HepG2 (cell line): ENCODE data around the gene PACS1. TPM values are rescaled to one million over a fixed set of nuclear protein-coding genes. Genes with fewer than 3 reads are reported as not detected.

Experiments
- EEA1 ChIP-seq: sonication (generic); formaldehyde crosslinking; IDR thresholded peaks from 2 replicates; pipeline ENCODE4 v1.5.1; 2020; ENCODE audit warnings: mild to moderate bottlenecking, missing genetic modification reagents, borderline replicate concordance
- ETV5 ChIP-seq: IDR thresholded peaks from 2 replicates; pipeline ENCODE4 v1.6.1; 2018; ENCODE audit warnings: missing biosample characterization, missing genetic modification reagents, inconsistent platforms, borderline replicate concordance
- GABPB1 ChIP-seq: IDR thresholded peaks from 2 replicates; pipeline ENCODE4 v1.6.1; 2016; ENCODE audit warnings: mild to moderate bottlenecking, missing genetic modification reagents, moderate library complexity, missing compliant biosample characterization
- HNRNPLL ChIP-seq: fragments of 200-400 bp; formaldehyde crosslinking; IDR thresholded peaks from 2 replicates; pipeline ENCODE4 v1.6.1; 2017; ENCODE audit warnings: mild to moderate bottlenecking, low read depth, low read length; ENCODE audit not compliant: poor library complexity, severe bottlenecking
- IRF2 ChIP-seq: IDR thresholded peaks from 2 replicates; pipeline ENCODE4 v1.6.1; 2018; ENCODE audit warnings: missing genetic modification reagents, missing compliant biosample characterization
- KDM2A ChIP-seq: sonication (generic); formaldehyde crosslinking; IDR thresholded peaks from 2 replicates; pipeline ENCODE4 v1.4.0; 2020; ENCODE audit warnings: low read depth, missing genetic modification reagents, borderline replicate concordance
- MIER3 ChIP-seq: IDR thresholded peaks from 2 replicates; pipeline ENCODE4 v1.6.1; 2016; ENCODE audit warnings: missing compliant biosample characterization, borderline replicate concordance
- MZF1 ChIP-seq: sonication (generic); formaldehyde crosslinking; IDR thresholded peaks from 2 replicates; pipeline ENCODE4 v1.8.1; 2023; ENCODE audit warnings: mild to moderate bottlenecking, missing genetic modification reagents, borderline replicate concordance
- NCOA1 ChIP-seq: sonication (generic); formaldehyde crosslinking; IDR thresholded peaks from 2 replicates; pipeline ENCODE4 v1.9.0; 2021; ENCODE audit warnings: missing genetic modification reagents
- PHF5A ChIP-seq: IDR thresholded peaks from one replicate; pipeline ENCODE4 v1.6.1; 2018; ENCODE audit warnings: low read depth, missing genetic modification reagents; ENCODE audit not compliant: unreplicated experiment
- PLRG1 ChIP-seq: fragments of 450-650 bp; conservative IDR thresholded peaks from 2 replicates; pipeline ENCODE4 v1.6.1; 2016
- RELA ChIP-seq: sonication (generic); formaldehyde crosslinking; IDR thresholded peaks from 2 replicates; pipeline ENCODE4 v1.4.0; 2020; ENCODE audit warnings: missing genetic modification reagents
- RFX5 ChIP-seq: IDR thresholded peaks from 2 replicates; pipeline ENCODE4 v1.6.1; 2011; ENCODE audit warnings: low read depth, low read length, improper control_type of control experiment
- SIN3A ChIP-seq: IDR thresholded peaks from 2 replicates; pipeline ENCODE4 v1.6.1; 2011; ENCODE audit warnings: low read depth, mild to moderate bottlenecking, control low read depth, low read length, borderline replicate concordance
- SYNCRIP ChIP-seq: fragments of 200-400 bp; formaldehyde crosslinking; IDR thresholded peaks from 2 replicates; pipeline ENCODE4 v1.6.1; 2018; ENCODE audit warnings: mild to moderate bottlenecking, low read depth, low read length; ENCODE audit not compliant: insufficient read depth
- TAF15 ChIP-seq: fragments of 200-400 bp; formaldehyde crosslinking; IDR thresholded peaks from one replicate; pipeline ENCODE4 v1.6.1; 2018; ENCODE audit warnings: mild to moderate bottlenecking, low read depth, low read length; ENCODE audit not compliant: poor library complexity, severe bottlenecking
- TOPORS ChIP-seq: sonication (generic); formaldehyde crosslinking; IDR thresholded peaks from 2 replicates; pipeline ENCODE4 v1.8.0; 2023; ENCODE audit warnings: mild to moderate bottlenecking, missing genetic modification reagents
- TRIM24 ChIP-seq: sonication (generic); formaldehyde crosslinking; IDR thresholded peaks from 2 replicates; pipeline ENCODE4 v1.8.0; 2022; ENCODE audit warnings: mild to moderate bottlenecking, missing genetic modification reagents
- WIZ ChIP-seq: sonication (generic); formaldehyde crosslinking; IDR thresholded peaks from 2 replicates; pipeline ENCODE4 v1.5.1; 2020; ENCODE audit warnings: mild to moderate bottlenecking, missing genetic modification reagents
- ZNF256 ChIP-seq: sonication (generic); formaldehyde crosslinking; conservative IDR thresholded peaks from 2 replicates; pipeline ENCODE4 v1.4.0; 2020; ENCODE audit warnings: missing genetic modification reagents
- ZNF331 ChIP-seq: sonication (generic); formaldehyde crosslinking; IDR thresholded peaks from 2 replicates; pipeline ENCODE4 v1.4.0; 2020; ENCODE audit warnings: missing genetic modification reagents
- ZNF564 ChIP-seq: sonication (generic); formaldehyde crosslinking; IDR thresholded peaks from 2 replicates; pipeline ENCODE4 v1.8.1; 2023; ENCODE audit warnings: mild to moderate bottlenecking, missing genetic modification reagents
- ZNF724P ChIP-seq: sonication (generic); formaldehyde crosslinking; IDR thresholded peaks from 2 replicates; pipeline ENCODE4 v1.8.0; 2022; ENCODE audit warnings: missing genetic modification reagents, borderline replicate concordance
- ZNF883 ChIP-seq: sonication (generic); formaldehyde crosslinking; IDR thresholded peaks from 2 replicates; pipeline ENCODE4 v1.5.1; 2020; ENCODE audit warnings: mild to moderate bottlenecking, missing genetic modification reagents; ENCODE audit errors: not compliant biosample characterization
- ZNF891 ChIP-seq: sonication (generic); formaldehyde crosslinking; IDR thresholded peaks from 2 replicates; pipeline ENCODE4 v1.5.0; 2020; ENCODE audit warnings: mild to moderate bottlenecking, missing genetic modification reagents
- polyA plus RNA-seq, 8 experiments: library from polyadenylated mRNA; depleted of rRNA in 3 of 8; stranded (reverse) in 7 of 8; unstranded in 1 of 8; fragments of >200 nt; fragmentation: Illumina TruSeq in 4 of 8; extraction: Trizol in 4 of 8; gene quantifications; 2 replicates each; pipeline versions ENCODE4 v1.2.1 to v1.2.3, GENCODE V29; 2011 to 2016; ENCODE audit warnings: low read depth in 4 of 8, missing spikeins in 1 of 8, mixed read lengths in 1 of 8; ENCODE audit not compliant: insufficient read depth in 1 of 8
- total RNA-seq, 5 experiments: library from RNA; depleted of rRNA; stranded (reverse); fragments of >200 nt; fragmentation: Illumina TruSeq; extraction: Trizol; gene quantifications; 2 replicates each; pipeline ENCODE4 v1.2.3, GENCODE V29; 2016; ENCODE audit warnings: low read depth in 1 of 5
- TF ChIP-seq, protein P1 (sequence below): sonication (generic); formaldehyde crosslinking; IDR thresholded peaks from 2 replicates; pipeline ENCODE4 v1.4.0; 2020; ENCODE audit warnings: missing genetic modification reagents
- TF ChIP-seq, protein P2 (sequence below): sonication (generic); formaldehyde crosslinking; IDR thresholded peaks from 2 replicates; pipeline ENCODE4 v1.5.1; 2020; ENCODE audit warnings: mild to moderate bottlenecking, missing genetic modification reagents, moderate library complexity
- TF ChIP-seq, protein P3 (sequence below): IDR thresholded peaks from 2 replicates; pipeline ENCODE4 v1.6.1; 2018; ENCODE audit warnings: missing genetic modification reagents

The PACS1 gene
- total and polyA plus RNA-seq, 2 of the 13 experiments (the other 11 are each of a cell fraction or from before 2014, with no cell fraction given): 7.6 to 8.6 TPM

DNA sequence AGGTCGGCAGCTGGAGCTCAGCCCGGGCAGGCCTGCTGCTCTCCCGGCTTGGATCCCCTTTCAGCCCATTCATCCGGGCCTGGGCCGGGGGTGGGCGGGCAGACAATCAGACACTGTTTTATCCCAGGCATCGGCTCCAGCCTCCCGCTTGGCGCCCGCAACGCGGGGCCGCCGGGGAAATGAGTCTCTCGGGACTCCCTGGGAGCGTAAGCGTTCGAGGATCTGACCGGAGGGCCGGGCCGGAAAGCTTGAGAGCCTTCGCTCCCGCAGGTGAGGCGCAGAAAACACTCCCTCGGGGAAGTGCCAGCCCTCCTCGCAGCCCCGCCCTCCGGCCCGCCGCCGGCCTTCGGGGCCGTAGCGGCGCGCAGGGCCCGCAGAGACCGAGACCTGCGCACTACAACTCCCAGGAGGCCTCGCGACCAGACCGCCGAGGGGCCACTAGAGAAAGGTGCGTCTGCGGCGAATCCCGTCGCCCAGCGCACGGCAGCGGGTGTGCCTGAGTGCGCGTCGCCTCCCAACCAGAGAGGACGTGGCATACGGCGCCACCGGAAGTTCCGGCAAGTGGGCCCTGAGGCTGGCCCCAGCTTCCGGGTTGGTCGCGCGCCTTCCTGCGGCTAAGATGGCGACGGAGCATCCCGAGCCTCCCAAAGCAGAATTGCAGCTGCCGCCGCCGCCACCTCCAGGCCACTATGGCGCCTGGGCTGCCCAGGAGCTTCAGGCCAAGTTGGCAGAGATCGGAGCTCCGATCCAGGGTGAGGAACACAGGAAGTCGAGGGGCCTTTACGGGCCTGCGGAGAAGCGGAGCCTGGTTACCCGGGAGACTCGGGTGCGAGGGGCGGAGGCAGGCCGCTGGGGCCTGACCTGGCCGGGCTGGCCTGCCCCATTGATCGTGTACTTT, 18.1 kb upstream of the PACS1 start, which contains the start of gene SF3B2 (continued):
- TF ChIP-seq, protein P1, sequence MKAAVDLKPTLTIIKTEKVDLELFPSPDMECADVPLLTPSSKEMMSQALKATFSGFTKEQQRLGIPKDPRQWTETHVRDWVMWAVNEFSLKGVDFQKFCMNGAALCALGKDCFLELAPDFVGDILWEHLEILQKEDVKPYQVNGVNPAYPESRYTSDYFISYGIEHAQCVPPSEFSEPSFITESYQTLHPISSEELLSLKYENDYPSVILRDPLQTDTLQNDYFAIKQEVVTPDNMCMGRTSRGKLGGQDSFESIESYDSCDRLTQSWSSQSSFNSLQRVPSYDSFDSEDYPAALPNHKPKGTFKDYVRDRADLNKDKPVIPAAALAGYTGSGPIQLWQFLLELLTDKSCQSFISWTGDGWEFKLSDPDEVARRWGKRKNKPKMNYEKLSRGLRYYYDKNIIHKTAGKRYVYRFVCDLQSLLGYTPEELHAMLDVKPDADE (CRISPR knock-in tag): no peak
- TF ChIP-seq GABPB1 (CRISPR knock-in tag) (peak; percentile 99), IRF2 (CRISPR knock-in tag) (peak; percentile 86), NCOA1 (CRISPR knock-in tag) (peak; percentile 26; the same call in 1 of the 2 replicates), MIER3 (CRISPR knock-in tag) (0 out of 2 replicates have a peak, but pooled peaks have one; percentile 91), WIZ (CRISPR knock-in tag) (0 out of 2 replicates have a peak, but pooled peaks have one; percentile 25), MZF1 (CRISPR knock-in tag) (no peak), TOPORS (CRISPR knock-in tag) (peak; percentile 79; the same call in 1 of the 2 replicates), TAF15 (peak; percentile 84), ZNF883 (CRISPR knock-in tag) (peak; percentile 59), SIN3A (peak; percentile 59; the same call in 1 of the 2 replicates), HNRNPLL (peak; percentile 92), ZNF891 (CRISPR knock-in tag) (peak; percentile 80; the same call in 1 of the 2 replicates), ZNF331 (peak; percentile 49; the same call in 1 of the 2 replicates), SYNCRIP (no peak), RFX5 (no peak), EEA1 (CRISPR knock-in tag) (no peak), TRIM24 (CRISPR knock-in tag) (no peak), PHF5A (no peak), ZNF724P (CRISPR knock-in tag) (peak; percentile 10; the same call in 1 of the 2 replicates), ZNF256 (CRISPR knock-in tag) (no peak), RELA (peak; percentile 34; the same call in 1 of the 2 replicates), KDM2A (CRISPR knock-in tag) (peak; percentile 80), ZNF564 (CRISPR knock-in tag) (peak; percentile 60; the same call in 1 of the 2 replicates), PLRG1 (no peak), ETV5 (CRISPR knock-in tag) (peak; percentile 82)
- TF ChIP-seq, protein P2, sequence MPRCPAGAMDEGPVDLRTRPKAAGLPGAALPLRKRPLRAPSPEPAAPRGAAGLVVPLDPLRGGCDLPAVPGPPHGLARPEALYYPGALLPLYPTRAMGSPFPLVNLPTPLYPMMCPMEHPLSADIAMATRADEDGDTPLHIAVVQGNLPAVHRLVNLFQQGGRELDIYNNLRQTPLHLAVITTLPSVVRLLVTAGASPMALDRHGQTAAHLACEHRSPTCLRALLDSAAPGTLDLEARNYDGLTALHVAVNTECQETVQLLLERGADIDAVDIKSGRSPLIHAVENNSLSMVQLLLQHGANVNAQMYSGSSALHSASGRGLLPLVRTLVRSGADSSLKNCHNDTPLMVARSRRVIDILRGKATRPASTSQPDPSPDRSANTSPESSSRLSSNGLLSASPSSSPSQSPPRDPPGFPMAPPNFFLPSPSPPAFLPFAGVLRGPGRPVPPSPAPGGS (CRISPR knock-in tag): peak; percentile 39
- TF ChIP-seq, protein P3, sequence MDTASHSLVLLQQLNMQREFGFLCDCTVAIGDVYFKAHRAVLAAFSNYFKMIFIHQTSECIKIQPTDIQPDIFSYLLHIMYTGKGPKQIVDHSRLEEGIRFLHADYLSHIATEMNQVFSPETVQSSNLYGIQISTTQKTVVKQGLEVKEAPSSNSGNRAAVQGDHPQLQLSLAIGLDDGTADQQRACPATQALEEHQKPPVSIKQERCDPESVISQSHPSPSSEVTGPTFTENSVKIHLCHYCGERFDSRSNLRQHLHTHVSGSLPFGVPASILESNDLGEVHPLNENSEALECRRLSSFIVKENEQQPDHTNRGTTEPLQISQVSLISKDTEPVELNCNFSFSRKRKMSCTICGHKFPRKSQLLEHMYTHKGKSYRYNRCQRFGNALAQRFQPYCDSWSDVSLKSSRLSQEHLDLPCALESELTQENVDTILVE (CRISPR knock-in tag): peak; percentile 59; the same call in 1 of the 2 replicates
